ENCODE data around the gene OR6X1. TPM values are rescaled to one million over a fixed set of nuclear protein-coding genes. Genes with fewer than 3 reads are reported as not detected.
"Not testable (repeated sequence)": the region's sequence is repeated elsewhere in the genome, so short reads cannot be mapped to it uniquely, and the experiment has no call there.

The OR6X1 gene
- polyA plus RNA-seq, 1 donor, result not detected

GRCh38 chr11:123755344-123755743 lies 1.0 kb upstream of the OR6X1 start:
- no peak for DNase-seq (ENCODE audit: low read depth)

GRCh38 chr11:123753110-123753509 lies 1.2 kb downstream of the OR6X1 start:
- DNase-seq (ENCODE audit: low read depth), result no peak

- DNase-seq (ENCODE audit: low read depth), result no peak
Measured at GRCh38 chr11:123751781-123752180, 2.5 kb downstream of the OR6X1 start.

GRCh38 chr11:123748349-123748748 lies 6.0 kb downstream of the OR6X1 start:
- DNase-seq (ENCODE audit: low read depth), result not testable (repeated sequence)

GRCh38 chr11:123745764-123746451 lies 8.4 kb downstream of the OR6X1 start:
- DNase-seq (ENCODE audit: low read depth), result no peak

- DNase-seq (ENCODE audit: low read depth), result no peak
Measured at GRCh38 chr11:123742724-123743120, 11.6 kb downstream of the OR6X1 start.

- no peak for DNase-seq (ENCODE audit: low read depth)
Measured at GRCh38 chr11:123742031-123742723, 12.1 kb downstream of the OR6X1 start.

- peak; percentile 70 for DNase-seq (ENCODE audit: low read depth)
Measured at GRCh38 chr11:123741159-123742030, 12.9 kb downstream of the OR6X1 start, which contains the start of gene ZNF202. ZNF202 (minus strand) TSS chr11:123741660; CDS start chr11:123730888, 10,772 bp downstream.

GRCh38 chr11:123740787-123741158 lies 13.5 kb downstream of the OR6X1 start:
- DNase-seq (ENCODE audit: low read depth), result no peak

GRCh38 chr11:123738374-123738773 lies 15.9 kb downstream of the OR6X1 start:
- DNase-seq (ENCODE audit: low read depth), result no peak

- DNase-seq (ENCODE audit: low read depth), result no peak
Measured at GRCh38 chr11:123736769-123737168, 17.5 kb downstream of the OR6X1 start.

GRCh38 chr11:123729602-123730001 lies 24.7 kb downstream of the OR6X1 start:
- DNase-seq (ENCODE audit: low read depth), result no peak

- DNase-seq (ENCODE audit: low read depth), result no peak
Measured at GRCh38 chr11:123725995-123726655, 28.2 kb downstream of the OR6X1 start.

- no peak for DNase-seq (ENCODE audit: low read depth)
Measured at GRCh38 chr11:123719452-123719851, 34.9 kb downstream of the OR6X1 start.

- no peak for DNase-seq (ENCODE audit: low read depth)
Measured at GRCh38 chr11:123718469-123718868, 35.8 kb downstream of the OR6X1 start.

- no peak for DNase-seq (ENCODE audit: low read depth)
Measured at GRCh38 chr11:123718063-123718462, 36.3 kb downstream of the OR6X1 start.

GRCh38 chr11:123712627-123713026 lies 41.7 kb downstream of the OR6X1 start:
- DNase-seq (ENCODE audit: low read depth), result not testable (repeated sequence)

GRCh38 chr11:123707606-123708205 lies 46.6 kb downstream of the OR6X1 start:
- peak; percentile 36 for DNase-seq (ENCODE audit: low read depth)

GRCh38 chr11:123707206-123707605 lies 47.1 kb downstream of the OR6X1 start:
- no peak for DNase-seq (ENCODE audit: low read depth)

GRCh38 chr11:123704341-123704740 lies 50.0 kb downstream of the OR6X1 start:
- no peak for DNase-seq (ENCODE audit: low read depth)
